ENCODE data around the gene NHERF1.

GRCh38 chr17:74745548-74746177, 2.8 kb upstream of the NHERF1 start:
- TF ChIP-seq POLR2A (IDR thresholded peaks at IDR 0.05) = no peak
- TF ChIP-seq CTCF (IDR thresholded peaks at IDR 0.05) = no peak

Data from suprapubic skin (tissue), 3 donors.